ENCODE data around the gene KCNIP1.

DNA sequence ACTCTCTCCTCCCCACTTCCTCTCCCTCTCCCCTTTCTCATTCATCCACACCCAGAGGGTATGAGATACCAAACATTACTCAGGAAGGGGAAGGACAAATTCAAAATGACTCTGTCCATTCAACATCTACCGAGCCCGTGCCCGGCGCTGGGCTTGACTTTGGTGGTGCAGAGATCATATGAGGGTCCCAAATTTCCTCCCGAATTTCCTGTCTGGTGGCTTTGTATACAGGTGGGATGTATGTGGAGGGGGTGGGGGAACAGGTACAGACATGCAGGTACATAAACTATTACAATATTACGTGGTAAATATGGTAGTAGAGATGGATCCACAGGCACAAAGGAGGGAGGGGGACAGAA, 257.9 kb downstream of the KCNIP1 start:
- TF ChIP-seq GATA2 (IDR thresholded peaks at IDR 0.05; ENCODE audit: low read depth, low read length) (no peak), GATA3 (IDR thresholded peaks at IDR 0.05; ENCODE audit: low read depth, low read length) (no peak)

All from SH-SY5Y (cell line).